Peyer's patch (tissue), 4 donors: ENCODE results near the gene RTN4IP1. TPM values are rescaled to one million over a fixed set of nuclear protein-coding genes. Genes with fewer than 3 reads are reported as not detected.

ENCODE experiments used
- DNase-seq, 3 donors: peaks; one replicate each; pipeline ENCODE4 v3.0.0-alpha.2; 2017 to 2019
- H3K27ac ChIP-seq, 4 donors: fragments of 200-600 bp; sonication (generic); one replicate each; pipeline ENCODE4 v1.5.1; 2016 to 2019
- H3K27me3 ChIP-seq, 2 donors: fragments of 200-600 bp; sonication (generic); one replicate each; pipeline ENCODE4 v1.5.1; 2019
- H3K36me3 ChIP-seq, 3 donors: fragments of 200-600 bp; sonication (generic); one replicate each; pipeline ENCODE4 v1.5.1; 2016 to 2019
- H3K4me1 ChIP-seq, 4 donors: fragments of 200-600 bp; sonication (generic); one replicate each; pipeline ENCODE4 v1.5.1; 2016 to 2019
- H3K4me3 ChIP-seq, 4 donors: fragments of 200-600 bp; sonication (generic); 1 replicate in 3 of 4; 2 replicates in 1 of 4; pipeline ENCODE4 v1.5.1; 2016 to 2019; ENCODE audit warnings: mild to moderate bottlenecking in 1 of 4
- H3K9me3 ChIP-seq, 4 donors: fragments of 200-600 bp; sonication (generic); one replicate each; pipeline ENCODE4 v1.5.1; 2016 to 2019; ENCODE audit warnings: mild to moderate bottlenecking in 1 of 4
- CTCF ChIP-seq, 6 experiments: fragments of 450-650 bp in 4 of 6; fragments of 200-600 bp in 2 of 6; sonication (generic) in 1 of 6; IDR thresholded peaks; one replicate each; pipeline ENCODE4 v1.5.1; 2017 to 2019; ENCODE audit warnings: antibody characterized with exemption in 6 of 6, mild to moderate bottlenecking in 3 of 6, moderate library complexity in 1 of 6
- POLR2A ChIP-seq, 2 donors: fragments of 450-650 bp; IDR thresholded peaks; one replicate each; pipeline ENCODE4 v1.5.1; 2017; ENCODE audit warnings: antibody characterized with exemption in 2 of 2, mild to moderate bottlenecking in 2 of 2, moderate library complexity in 2 of 2
- total RNA-seq, 4 donors: library from RNA; depleted of rRNA; stranded (reverse); fragments of >200 nt; gene quantifications; one replicate each; pipeline ENCODE4 v1.1.0, GENCODE V29; 2016

Gene RTN4IP1
- total RNA-seq, 4 donors from 2014 or later = 4.1 to 6.3 (median 5.1) TPM

GRCh38 chr6:106540907-106541306 lies 88.4 kb downstream of the RTN4IP1 start:
- peaks cover 0 to 39% (median 0%) of the 10 kb centered on the region in 3 donors for H3K36me3 ChIP-seq
- H3K27ac ChIP-seq = no peak overlapping the region
- peaks cover 0 to 3% (median 0%) of the 10 kb centered on the region in 4 donors for H3K4me1 ChIP-seq
- no peak overlapping the region for H3K4me3 ChIP-seq
- H3K9me3 ChIP-seq = no peaks in the 10 kb centered on the region
- TF ChIP-seq POLR2A (IDR thresholded peaks at IDR 0.05) = no peak
- TF ChIP-seq CTCF (IDR thresholded peaks at IDR 0.05) = no peak
- DNase-seq = no peak
- peaks cover 0 to 3% of the 10 kb centered on the region in 2 donors for H3K27me3 ChIP-seq

- no peak for DNase-seq
- peaks cover 0 to 38% (median 0%) of the 10 kb centered on the region in 3 donors for H3K36me3 ChIP-seq
- no peaks in the 10 kb centered on the region for H3K4me1 ChIP-seq
- no peak overlapping the region for H3K4me3 ChIP-seq
- TF ChIP-seq CTCF (IDR thresholded peaks at IDR 0.05) = no peak
- TF ChIP-seq POLR2A (IDR thresholded peaks at IDR 0.05) = no peak
- no peak overlapping the region for H3K27ac ChIP-seq
- peaks cover 0 to 3% of the 10 kb centered on the region in 2 donors for H3K27me3 ChIP-seq
- no peaks in the 10 kb centered on the region for H3K9me3 ChIP-seq
Measured at GRCh38 chr6:106540432-106540831, 88.9 kb downstream of the RTN4IP1 start.

- no peak for DNase-seq
- no peaks in the 10 kb centered on the region for H3K9me3 ChIP-seq
- H3K27me3 ChIP-seq = peaks cover 0 to 3% of the 10 kb centered on the region in 2 donors
Measured at GRCh38 chr6:106539936-106540335, 89.4 kb downstream of the RTN4IP1 start.

GRCh38 chr6:106538145-106538544 lies 91.2 kb downstream of the RTN4IP1 start:
- Histone ChIP-seq H3K9me3 (no peaks in the 10 kb centered on the region), H3K4me3 (no peak overlapping the region), H3K4me1 (no peaks in the 10 kb centered on the region), H3K27ac (peak overlapping the region in 1 of 4 donors; percentile 58), H3K36me3 (peaks cover 0 to 33% (median 0%) of the 10 kb centered on the region in 3 donors), H3K27me3 (peaks cover 0 to 3% of the 10 kb centered on the region in 2 donors)
- peak in 1 of 3 donors; percentile 44 for DNase-seq
- TF ChIP-seq POLR2A (IDR thresholded peaks at IDR 0.05) (no peak), CTCF (IDR thresholded peaks at IDR 0.05) (no peak)

More at GRCh38 chr6:106539936-106540335, 89.4 kb downstream of the RTN4IP1 start:
- Histone ChIP-seq H3K4me1 (no peaks in the 10 kb centered on the region), H3K36me3 (peaks cover 0 to 35% (median 0%) of the 10 kb centered on the region in 3 donors), H3K27ac (no peak overlapping the region), H3K4me3 (no peak overlapping the region)
- TF ChIP-seq POLR2A (IDR thresholded peaks at IDR 0.05) = no peak
- no peak for TF ChIP-seq CTCF (IDR thresholded peaks at IDR 0.05)

- Histone ChIP-seq H3K9me3 (no peaks in the 10 kb centered on the region), H3K27ac (peak overlapping the region in 1 of 4 donors; percentile 58), H3K4me3 (no peak overlapping the region), H3K4me1 (no peaks in the 10 kb centered on the region), H3K27me3 (peaks cover 0 to 3% of the 10 kb centered on the region in 2 donors), H3K36me3 (peaks cover 0 to 32% (median 0%) of the 10 kb centered on the region in 3 donors)
- TF ChIP-seq POLR2A (IDR thresholded peaks at IDR 0.05) = no peak
- TF ChIP-seq CTCF (IDR thresholded peaks at IDR 0.05) = no peak
- no peak for DNase-seq
Measured at GRCh38 chr6:106537662-106538061, 91.6 kb downstream of the RTN4IP1 start.

- Histone ChIP-seq H3K4me3 (no peak overlapping the region), H3K27me3 (peaks cover 0 to 3% of the 10 kb centered on the region in 2 donors), H3K27ac (no peak overlapping the region), H3K9me3 (no peaks in the 10 kb centered on the region), H3K36me3 (peaks cover 0 to 24% (median 0%) of the 10 kb centered on the region in 3 donors), H3K4me1 (no peaks in the 10 kb centered on the region)
- DNase-seq = no peak
- TF ChIP-seq CTCF (IDR thresholded peaks at IDR 0.05) = no peak
- TF ChIP-seq POLR2A (IDR thresholded peaks at IDR 0.05) = no peak
Measured at GRCh38 chr6:106536851-106537250, 92.4 kb downstream of the RTN4IP1 start.
